Vagina (tissue), 2 donors: ENCODE results near the gene GSTP1.

ENCODE experiments used
- CTCF ChIP-seq, 3 experiments: fragments of 450-650 bp in 2 of 3; fragments of 200-600 bp in 1 of 3; sonication (generic) in 1 of 3; IDR thresholded peaks; one replicate each; pipeline ENCODE4 v1.5.1; 2017 to 2019; ENCODE audit warnings: antibody characterized with exemption in 3 of 3, mild to moderate bottlenecking in 2 of 3, moderate library complexity in 2 of 3
- POLR2A ChIP-seq, 2 donors: fragments of 450-650 bp; IDR thresholded peaks; one replicate each; pipeline ENCODE4 v1.6.1; 2017; ENCODE audit warnings: antibody characterized with exemption in 2 of 2, mild to moderate bottlenecking in 2 of 2, moderate library complexity in 2 of 2

- TF ChIP-seq POLR2A (IDR thresholded peaks at IDR 0.05) (no peak), CTCF (IDR thresholded peaks at IDR 0.05) (no peak)
Measured at GRCh38 chr11:67594480-67594879, 10.9 kb downstream of the GSTP1 start.
